Measurements from ENCODE around the gene SLC35D1.

SLC35D1 gene

DNA sequence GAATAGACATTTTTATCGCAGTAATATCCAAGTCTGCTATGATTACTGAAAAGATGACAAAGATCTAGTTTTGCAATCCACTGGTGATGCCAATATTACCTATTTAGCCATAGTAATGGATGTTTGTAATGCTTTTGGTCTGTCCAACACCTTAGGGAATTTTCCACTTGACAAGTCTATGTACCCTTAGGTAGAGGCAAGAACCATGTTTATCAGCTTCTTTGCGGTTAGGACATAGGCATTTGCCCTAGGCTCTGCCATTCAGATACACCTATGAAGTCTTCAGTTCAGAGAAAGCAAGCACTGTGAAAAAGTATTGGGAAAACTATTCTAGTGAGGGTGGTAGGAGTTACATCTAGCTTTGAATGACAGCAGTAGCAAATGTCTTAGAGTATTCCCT, 40.2 kb upstream of the SLC35D1 start:
- Histone ChIP-seq H3K4me2 (ENCODE audit: low read length) (no peak overlapping the region), H3K18ac (ENCODE audit: low read length) (no peak overlapping the region), H4K12ac (ENCODE audit: low read depth, low read length) (no peak overlapping the region), H3K9ac (ENCODE audit: low read length) (no peak overlapping the region), H3K4me1 (ENCODE audit: control insufficient read depth in 1 of 2, insufficient read depth in 2 of 2, low read length in 2 of 2) (peaks cover 0 to 2% of the 10 kb centered on the region in 2 experiments), H2AFZ (ENCODE audit: insufficient read depth, low read length, poor library complexity) (no peak overlapping the region), H2AK5ac (ENCODE audit: low read length) (no peak overlapping the region), H3K4me3 (ENCODE audit: low read depth, low read length) (no peak overlapping the region), H3K14ac (ENCODE audit: low read length) (no peak overlapping the region), H3K27ac (ENCODE audit: low read depth, low read length) (no peak overlapping the region), H3K9me3 (ENCODE audit: insufficient read depth, low read depth, low read length) (no peaks in the 10 kb centered on the region), H3K4ac (ENCODE audit: low read depth, low read length) (no peak overlapping the region), H4K91ac (ENCODE audit: low read depth, low read length) (no peak overlapping the region), H2BK120ac (ENCODE audit: insufficient read depth, low read length, poor library complexity) (no peak overlapping the region), H3K23ac (ENCODE audit: low read length) (no peak overlapping the region), H3K79me1 (ENCODE audit: low read length) (no peaks in the 10 kb centered on the region), H2BK12ac (ENCODE audit: low read length) (no peak overlapping the region), H3K36me3 (ENCODE audit: control insufficient read depth in 1 of 2, insufficient read depth in 2 of 2, low read length in 2 of 2) (no peaks in the 10 kb centered on the region), H2BK5ac (ENCODE audit: low read depth, low read length, poor library complexity) (no peak overlapping the region), H3K27me3 (ENCODE audit: insufficient read depth, low read length) (no peaks in the 10 kb centered on the region), H4K8ac (ENCODE audit: low read depth, low read length) (no peak overlapping the region), H3K79me2 (ENCODE audit: control insufficient read depth, insufficient read depth, low read length, poor library complexity) (no peaks in the 10 kb centered on the region)
- DNase-seq, result peak; percentile 94 to 98
- no CpG with 5 or more reads among the region's 2 CpGs for WGBS (ENCODE audit: extremely low coverage, insufficient coverage, insufficient read length)

DNA sequence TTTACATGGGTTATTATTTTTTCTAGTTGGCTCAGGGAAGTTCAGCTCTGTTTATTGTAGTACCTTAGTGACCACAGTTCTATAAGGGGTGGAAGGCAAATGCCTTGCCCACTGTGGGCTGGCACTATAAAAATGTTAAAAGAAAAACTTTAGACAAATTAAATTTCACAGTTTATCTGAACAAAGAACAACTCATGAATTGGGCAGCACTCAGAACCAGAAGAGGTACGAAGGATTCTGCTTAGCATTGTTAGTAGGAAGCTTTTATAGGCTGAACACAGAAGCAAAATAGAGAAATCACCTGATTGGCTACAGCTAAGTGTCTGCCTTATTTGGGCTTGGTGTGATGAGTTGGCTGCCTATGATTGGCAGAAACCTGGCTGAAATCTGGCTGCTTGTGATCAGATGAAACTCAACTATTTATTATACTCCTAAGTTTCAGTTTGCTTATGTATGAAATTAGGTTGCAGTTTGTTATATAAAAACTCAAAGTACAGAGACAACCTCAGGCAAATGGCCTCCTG, 35.8 kb upstream of the SLC35D1 start:
- Histone ChIP-seq H3K4ac (ENCODE audit: low read depth, low read length) (no peak overlapping the region), H2BK12ac (ENCODE audit: low read length) (no peak overlapping the region), H3K14ac (ENCODE audit: low read length) (no peak overlapping the region), H3K4me2 (ENCODE audit: low read length) (no peak overlapping the region), H3K4me1 (ENCODE audit: control insufficient read depth in 1 of 2, insufficient read depth in 2 of 2, low read length in 2 of 2) (peaks cover 0 to 2% of the 10 kb centered on the region in 2 experiments), H3K79me2 (ENCODE audit: control insufficient read depth, insufficient read depth, low read length, poor library complexity) (no peaks in the 10 kb centered on the region), H4K91ac (ENCODE audit: low read depth, low read length) (no peak overlapping the region), H3K36me3 (ENCODE audit: control insufficient read depth in 1 of 2, insufficient read depth in 2 of 2, low read length in 2 of 2) (no peaks in the 10 kb centered on the region), H3K23ac (ENCODE audit: low read length) (no peak overlapping the region), H3K4me3 (ENCODE audit: low read depth, low read length) (no peak overlapping the region), H2BK5ac (ENCODE audit: low read depth, low read length, poor library complexity) (no peak overlapping the region), H3K79me1 (ENCODE audit: low read length) (no peaks in the 10 kb centered on the region), H3K27ac (ENCODE audit: low read depth, low read length) (no peak overlapping the region), H3K9ac (ENCODE audit: low read length) (no peak overlapping the region), H3K18ac (ENCODE audit: low read length) (no peak overlapping the region), H2AK5ac (ENCODE audit: low read length) (no peak overlapping the region), H2AFZ (ENCODE audit: insufficient read depth, low read length, poor library complexity) (no peak overlapping the region), H2BK120ac (ENCODE audit: insufficient read depth, low read length, poor library complexity) (no peak overlapping the region), H3K27me3 (ENCODE audit: insufficient read depth, low read length) (no peaks in the 10 kb centered on the region), H3K9me3 (ENCODE audit: insufficient read depth, low read depth, low read length) (no peaks in the 10 kb centered on the region), H4K12ac (ENCODE audit: low read depth, low read length) (no peak overlapping the region), H4K8ac (ENCODE audit: low read depth, low read length) (no peak overlapping the region)
- no peak for DNase-seq
- WGBS (ENCODE audit: extremely low coverage, insufficient coverage, insufficient read length), result no CpG with 5 or more reads among the region's 1 CpG

DNA sequence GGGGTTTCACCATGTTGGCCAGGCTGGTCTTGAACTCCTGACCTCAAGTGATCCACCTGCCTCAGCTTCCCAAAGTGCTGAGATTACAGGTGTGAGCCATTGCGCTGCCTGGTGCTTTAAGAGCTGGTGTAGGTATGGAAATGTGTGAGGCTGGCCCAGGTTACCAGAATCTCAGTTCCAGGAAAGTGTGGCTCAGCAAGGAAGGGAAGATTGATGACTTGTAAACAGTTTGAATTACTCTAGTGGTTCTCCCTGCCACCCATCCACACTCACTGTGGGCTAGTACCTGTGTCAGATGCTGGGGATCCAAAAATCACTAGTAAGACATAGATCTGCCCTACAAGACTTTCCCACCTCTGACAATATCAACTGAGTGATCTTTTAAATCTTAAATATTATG, 34.5 kb upstream of the SLC35D1 start:
- H3K23ac ChIP-seq (ENCODE audit: low read length), result no peak overlapping the region
- no peak overlapping the region for H2BK120ac ChIP-seq (ENCODE audit: insufficient read depth, low read length, poor library complexity)
- no peak overlapping the region for H4K12ac ChIP-seq (ENCODE audit: low read depth, low read length)
- H3K18ac ChIP-seq (ENCODE audit: low read length), result no peak overlapping the region
- H3K14ac ChIP-seq (ENCODE audit: low read length), result no peak overlapping the region
- H3K79me2 ChIP-seq (ENCODE audit: control insufficient read depth, insufficient read depth, low read length, poor library complexity), result no peaks in the 10 kb centered on the region
- no peaks in the 10 kb centered on the region for H3K79me1 ChIP-seq (ENCODE audit: low read length)
- no peaks in the 10 kb centered on the region for H3K36me3 ChIP-seq (ENCODE audit: control insufficient read depth in 1 of 2, insufficient read depth in 2 of 2, low read length in 2 of 2)
- H4K8ac ChIP-seq (ENCODE audit: low read depth, low read length), result no peak overlapping the region
- no peak overlapping the region for H3K4me3 ChIP-seq (ENCODE audit: low read depth, low read length)
- no peak overlapping the region for H3K9ac ChIP-seq (ENCODE audit: low read length)
- H2AK5ac ChIP-seq (ENCODE audit: low read length), result no peak overlapping the region
- no peak overlapping the region for H2BK12ac ChIP-seq (ENCODE audit: low read length)
- no CpG with 5 or more reads among the region's 1 CpG for WGBS (ENCODE audit: extremely low coverage, insufficient coverage, insufficient read length)
- no peaks in the 10 kb centered on the region for H3K9me3 ChIP-seq (ENCODE audit: insufficient read depth, low read depth, low read length)
- H3K27ac ChIP-seq (ENCODE audit: low read depth, low read length), result no peak overlapping the region
- no peak overlapping the region for H2AFZ ChIP-seq (ENCODE audit: insufficient read depth, low read length, poor library complexity)
- no peaks in the 10 kb centered on the region for H3K4me1 ChIP-seq (ENCODE audit: control insufficient read depth in 1 of 2, insufficient read depth in 2 of 2, low read length in 2 of 2)
- no peak for DNase-seq
- H3K4ac ChIP-seq (ENCODE audit: low read depth, low read length), result no peak overlapping the region
- H4K91ac ChIP-seq (ENCODE audit: low read depth, low read length), result no peak overlapping the region
- H3K4me2 ChIP-seq (ENCODE audit: low read length), result no peak overlapping the region
- no peaks in the 10 kb centered on the region for H3K27me3 ChIP-seq (ENCODE audit: insufficient read depth, low read length)
- H2BK5ac ChIP-seq (ENCODE audit: low read depth, low read length, poor library complexity), result no peak overlapping the region

DNA sequence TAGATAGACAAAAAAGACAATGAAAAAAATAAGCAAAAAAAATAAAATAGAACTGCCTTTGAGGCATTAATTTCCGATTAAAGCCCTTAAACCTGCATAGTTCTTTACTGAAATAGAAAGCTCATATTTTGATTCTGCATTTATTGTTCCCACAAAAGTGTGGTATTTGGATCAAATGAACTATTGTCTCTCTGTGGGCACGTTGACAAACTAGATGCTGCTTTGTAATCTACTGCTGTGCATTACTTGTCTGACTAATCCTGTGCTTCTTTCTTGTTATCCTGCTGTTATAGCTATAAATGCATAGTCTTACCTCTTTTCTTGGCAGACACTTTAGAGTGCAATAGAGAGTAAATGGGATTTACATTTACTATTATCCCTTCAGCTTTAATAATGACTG, 31.4 kb upstream of the SLC35D1 start:
- Histone ChIP-seq H3K9me3 (ENCODE audit: insufficient read depth, low read depth, low read length) (no peaks in the 10 kb centered on the region), H2BK12ac (ENCODE audit: low read length) (no peak overlapping the region), H3K4me1 (ENCODE audit: control insufficient read depth in 1 of 2, insufficient read depth in 2 of 2, low read length in 2 of 2) (no peaks in the 10 kb centered on the region), H3K9ac (ENCODE audit: low read length) (no peak overlapping the region), H4K12ac (ENCODE audit: low read depth, low read length) (no peak overlapping the region), H3K27me3 (ENCODE audit: insufficient read depth, low read length) (no peaks in the 10 kb centered on the region), H2AK5ac (ENCODE audit: low read length) (no peak overlapping the region), H3K79me1 (ENCODE audit: low read length) (no peaks in the 10 kb centered on the region), H3K36me3 (ENCODE audit: control insufficient read depth in 1 of 2, insufficient read depth in 2 of 2, low read length in 2 of 2) (no peaks in the 10 kb centered on the region), H2BK120ac (ENCODE audit: insufficient read depth, low read length, poor library complexity) (no peak overlapping the region), H3K79me2 (ENCODE audit: control insufficient read depth, insufficient read depth, low read length, poor library complexity) (no peaks in the 10 kb centered on the region), H3K4me3 (ENCODE audit: low read depth, low read length) (no peak overlapping the region), H2BK5ac (ENCODE audit: low read depth, low read length, poor library complexity) (no peak overlapping the region), H4K91ac (ENCODE audit: low read depth, low read length) (no peak overlapping the region), H3K4ac (ENCODE audit: low read depth, low read length) (no peak overlapping the region), H3K27ac (ENCODE audit: low read depth, low read length) (no peak overlapping the region), H3K23ac (ENCODE audit: low read length) (no peak overlapping the region), H4K8ac (ENCODE audit: low read depth, low read length) (no peak overlapping the region), H3K14ac (ENCODE audit: low read length) (no peak overlapping the region), H3K18ac (ENCODE audit: low read length) (no peak overlapping the region), H2AFZ (ENCODE audit: insufficient read depth, low read length, poor library complexity) (no peak overlapping the region), H3K4me2 (ENCODE audit: low read length) (no peak overlapping the region)
- WGBS (ENCODE audit: extremely low coverage, insufficient coverage, insufficient read length), result no CpG with 5 or more reads among the region's 2 CpGs
- DNase-seq, result no peak
